ENCODE measurements around the gene WNT9B.
"Not testable (repeated sequence)": the region's sequence is repeated elsewhere in the genome, so short reads cannot be mapped to it uniquely, and the experiment has no call there.

WNT9B gene

GRCh38 chr17:46916623-46917022 lies 65.2 kb downstream of the WNT9B start:
- no peak for DNase-seq (ENCODE audit: low read depth)
- no peak for TF ChIP-seq CTCF (conservative IDR thresholded peaks at IDR 0.05; ENCODE audit: low read depth, low read length)
- no peak overlapping the region for H3K4me3 ChIP-seq (ENCODE audit: low read depth, low read length)

- no peak overlapping the region for H3K4me3 ChIP-seq (ENCODE audit: low read depth, low read length)
- no peak for DNase-seq (ENCODE audit: low read depth)
- TF ChIP-seq CTCF (conservative IDR thresholded peaks at IDR 0.05; ENCODE audit: low read depth, low read length), result no peak
These were observed 65.7 kb downstream of the WNT9B start for GRCh38 chr17:46917041-46917440.

- no peak overlapping the region for H3K4me3 ChIP-seq (ENCODE audit: low read depth, low read length)
- no peak for TF ChIP-seq CTCF (conservative IDR thresholded peaks at IDR 0.05; ENCODE audit: low read depth, low read length)
- DNase-seq (ENCODE audit: low read depth), result no peak
These were observed 66.1 kb downstream of the WNT9B start for GRCh38 chr17:46917516-46917915.

- DNase-seq (ENCODE audit: low read depth); H3K4me3 ChIP-seq (ENCODE audit: low read depth, low read length): not testable (repeated sequence)
These were observed 70.6 kb downstream of the WNT9B start for GRCh38 chr17:46921962-46922361.

- peak overlapping the region; percentile 100 for H3K4me3 ChIP-seq (ENCODE audit: low read depth, low read length)
- TF ChIP-seq CTCF (conservative IDR thresholded peaks at IDR 0.05; ENCODE audit: low read depth, low read length), result no peak
- DNase-seq (ENCODE audit: low read depth), result no peak
These were observed 71.1 kb downstream of the WNT9B start for GRCh38 chr17:46922487-46922803.

GRCh38 chr17:46922804-46923635 lies 71.6 kb downstream of the WNT9B start, which contains the start of gene GOSR2:
TSS of gene GOSR2 (plus strand) at chr17:46923160. CDS start at chr17:46923193, 33 bp downstream.
- TF ChIP-seq CTCF (conservative IDR thresholded peaks at IDR 0.05; ENCODE audit: low read depth, low read length), result no peak
- peak; percentile 88 for DNase-seq (ENCODE audit: low read depth)
- H3K4me3 ChIP-seq (ENCODE audit: low read depth, low read length), result peak within 1 kb of the TSS; percentile 100

- no peak for TF ChIP-seq CTCF (conservative IDR thresholded peaks at IDR 0.05; ENCODE audit: low read depth, low read length)
- DNase-seq (ENCODE audit: low read depth), result no peak
These were observed 73.9 kb downstream of the WNT9B start for GRCh38 chr17:46925185-46925868.

More at GRCh38 chr17:46925185-46925868, 73.9 kb downstream of the WNT9B start:
- H3K4me3 ChIP-seq (ENCODE audit: low read depth, low read length), result no peak overlapping the region

Measured in choroid plexus epithelial cell (primary cell).